GM23248 (cell line): Measurements from ENCODE around the gene NAA16. TPM values are rescaled to one million over a fixed set of nuclear protein-coding genes. Genes with fewer than 3 reads are reported as not detected.
"Not testable (repeated sequence)": the region's sequence is repeated elsewhere in the genome, so short reads cannot be mapped to it uniquely, and the experiment has no call there.

Experiments used
- DNase-seq: peaks from one replicate; pipeline ENCODE4 v3.0.0-alpha.2; 2015
- H2AFZ ChIP-seq: fragments of 200-600 bp; sonication (generic); 2 replicates; pipeline ENCODE4 v1.6.1; 2016; ENCODE audit warnings: antibody characterized with exemption
- H3F3A ChIP-seq: fragments of 200-600 bp; sonication (generic); 2 replicates; pipeline ENCODE4 v1.6.1; 2016; ENCODE audit warnings: mild to moderate bottlenecking, antibody characterized with exemption, mixed run types; ENCODE audit not compliant: insufficient read depth
- H3K27ac ChIP-seq: fragments of 200-600 bp; sonication (generic); 2 replicates; pipeline ENCODE4 v1.5.1; 2016; ENCODE audit warnings: mild to moderate bottlenecking
- H3K27me3 ChIP-seq: fragments of 200-600 bp; sonication (generic); replicated peaks from 2 replicates; pipeline ENCODE4 v1.6.1; 2016; ENCODE audit warnings: mild to moderate bottlenecking; ENCODE audit not compliant: insufficient read depth
- H3K36me3 ChIP-seq: fragments of 200-600 bp; sonication (generic); 2 replicates; pipeline ENCODE4 v1.6.1; 2016; ENCODE audit warnings: low read depth, mild to moderate bottlenecking
- H3K4me1 ChIP-seq: fragments of 200-600 bp; sonication (generic); 2 replicates; pipeline ENCODE4 v1.6.1; 2016; ENCODE audit warnings: mild to moderate bottlenecking; ENCODE audit not compliant: insufficient read depth
- H3K4me2 ChIP-seq: fragments of 200-600 bp; sonication (generic); one replicate; pipeline ENCODE4 v1.6.1; 2016; ENCODE audit warnings: mild to moderate bottlenecking; ENCODE audit not compliant: unreplicated experiment
- H3K4me3 ChIP-seq: fragments of 200-600 bp; sonication (generic); 2 replicates; pipeline ENCODE4 v1.5.1; 2016; ENCODE audit warnings: mild to moderate bottlenecking
- H3K79me2 ChIP-seq: fragments of 200-600 bp; sonication (generic); 2 replicates; pipeline ENCODE4 v1.6.1; 2016; ENCODE audit warnings: mild to moderate bottlenecking; ENCODE audit not compliant: insufficient read depth
- H3K9ac ChIP-seq: fragments of 200-600 bp; sonication (generic); 2 replicates; pipeline ENCODE4 v1.6.1; 2016; ENCODE audit warnings: mild to moderate bottlenecking
- H3K9me2 ChIP-seq: fragments of 200-600 bp; sonication (generic); 2 replicates; pipeline ENCODE4 v1.6.1; 2016; ENCODE audit warnings: mixed run types, mild to moderate bottlenecking, moderate library complexity; ENCODE audit not compliant: insufficient read depth
- H3K9me3 ChIP-seq: fragments of 200-600 bp; sonication (generic); one replicate; pipeline ENCODE4 v1.6.1; 2017; ENCODE audit warnings: low read depth
- H4K20me1 ChIP-seq: fragments of 200-600 bp; sonication (generic); 2 replicates; pipeline ENCODE4 v1.6.0; 2016; ENCODE audit not compliant: insufficient read depth
- EZH2 ChIP-seq: fragments of 200-600 bp; sonication (generic); IDR thresholded peaks from 2 replicates; pipeline ENCODE4 v1.6.1; 2018; ENCODE audit warnings: antibody characterized with exemption, mild to moderate bottlenecking; ENCODE audit not compliant: insufficient read depth, poor library complexity, severe bottlenecking
- EZH2phosphoT487 ChIP-seq: fragments of 200-600 bp; sonication (generic); IDR thresholded peaks from 2 replicates; pipeline ENCODE4 v1.6.1; 2018; ENCODE audit warnings: antibody characterized with exemption, moderate library complexity, mild to moderate bottlenecking, low read depth; ENCODE audit not compliant: insufficient read depth
- WGBS, 2 experiments: methylation state at CpG; one replicate each; pipeline ENCODE4 v1.1.6; 2015 to 2017; ENCODE audit warnings: low lambda C conversion rate in 2 of 2, low coverage in 1 of 2; ENCODE audit errors: missing lambda C conversion rate in 2 of 2; 5-methylcytosine and 5-hydroxymethylcytosine counted together
- in situ Hi-C: fragments of 300-500 bp; cut with MboI; formaldehyde crosslinking; loops from 2 replicates; pipeline ENCODE4 v1.15.0; 2020
- polyA plus RNA-seq: library from polyadenylated mRNA; unstranded; fragments of >200 nt; fragmentation: Nextera tagmentation; extraction: Ambion mirVana; gene quantifications from 2 replicates; pipeline ENCODE4 v1.2.1, GENCODE V29; 2016
- total RNA-seq: library from RNA; depleted of rRNA; stranded (reverse); fragments of >200 nt; shearing (Covaris generic); gene quantifications from 2 replicates; pipeline ENCODE4 v1.2.3, GENCODE V29; 2014

NAA16 gene
- total and polyA plus RNA-seq, 2 experiments from 2014 or later = 7.6 to 9.5 TPM

GRCh38 chr13:41271456-41272285, 39.4 kb upstream of the NAA16 start:
- WGBS, 2 experiments = 43 to 51% methylated on average over 6 of the region's 6 CpGs
- Histone ChIP-seq H3K9me2 (no peaks in the 10 kb centered on the region), H3K9ac (no peak overlapping the region), H3K4me2 (no peak overlapping the region), H3K4me3 (no peak overlapping the region), H3K36me3 (no peaks in the 10 kb centered on the region), H3K4me1 (no peaks in the 10 kb centered on the region), H4K20me1 (no peaks in the 10 kb centered on the region), H3F3A (no peaks in the 10 kb centered on the region; the same call in 1 of the 2 replicates), H2AFZ (no peak overlapping the region), H3K27ac (no peak overlapping the region), H3K27me3 (no peaks in the 10 kb centered on the region), H3K79me2 (no peaks in the 10 kb centered on the region), H3K9me3 (peaks cover 4% of the 10 kb centered on the region)
- no peak for DNase-seq
- TF ChIP-seq EZH2phosphoT487 = no peak
- TF ChIP-seq EZH2 = no peak
- in situ Hi-C loops = no loop called here

DNA sequence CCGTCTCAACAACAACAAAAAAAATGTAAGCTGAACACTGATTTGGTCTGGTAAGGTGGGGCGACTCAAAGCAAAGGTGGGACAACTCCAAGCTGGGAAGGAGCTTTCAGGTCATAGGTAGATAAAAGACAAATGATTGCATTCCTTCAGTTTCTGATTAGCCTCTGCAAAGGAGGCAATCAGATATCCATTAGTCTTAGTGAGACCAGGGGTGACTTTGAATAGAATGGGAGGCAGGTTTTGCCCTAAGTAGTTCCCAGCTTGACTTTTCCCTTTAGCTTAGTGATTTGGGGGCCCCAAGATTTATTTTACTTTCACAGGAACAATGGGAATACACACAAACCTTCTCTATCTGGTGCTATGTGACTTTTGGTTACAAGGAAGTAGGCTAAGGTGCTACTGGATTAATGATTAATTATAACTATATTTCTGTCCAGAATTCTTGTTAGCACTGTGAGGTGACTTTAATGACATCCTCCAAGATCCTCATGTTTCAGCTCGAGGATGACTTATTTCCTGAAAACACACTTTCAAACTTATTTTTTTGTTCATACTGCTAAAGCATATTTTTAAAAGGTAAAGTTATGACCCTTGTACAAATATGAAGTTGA, 37.1 kb upstream of the NAA16 start:
- no peak overlapping the region for H3K27ac ChIP-seq
- H3K4me2 ChIP-seq = no peak overlapping the region
- no peaks in the 10 kb centered on the region for H3K27me3 ChIP-seq
- in situ Hi-C loops = no loop called here
- H3K79me2 ChIP-seq = no peaks in the 10 kb centered on the region
- peaks cover 4% of the 10 kb centered on the region for H3K9me3 ChIP-seq
- H3K36me3 ChIP-seq = no peaks in the 10 kb centered on the region
- H3F3A ChIP-seq = no peaks in the 10 kb centered on the region; the same call in 1 of the 2 replicates
- H3K9me2 ChIP-seq = no peaks in the 10 kb centered on the region
- no peak overlapping the region for H3K9ac ChIP-seq
- no peak overlapping the region for H2AFZ ChIP-seq
- no peaks in the 10 kb centered on the region for H4K20me1 ChIP-seq
- no peak for DNase-seq
- 58 to 61% methylated on average over 3 of the region's 3 CpGs for WGBS, 2 experiments
- TF ChIP-seq EZH2phosphoT487 (no peak), EZH2 (no peak)
- no peak overlapping the region for H3K4me3 ChIP-seq
- H3K4me1 ChIP-seq = no peaks in the 10 kb centered on the region

- no peaks in the 10 kb centered on the region for H4K20me1 ChIP-seq
- H3K9ac ChIP-seq = no peak overlapping the region
- in situ Hi-C loops = no loop called here
- H3K27me3 ChIP-seq = no peaks in the 10 kb centered on the region
- H3K27ac ChIP-seq = no peak overlapping the region
- H3K9me3 ChIP-seq = peaks cover 1% of the 10 kb centered on the region
- no peaks in the 10 kb centered on the region; the same call in 1 of the 2 replicates for H3F3A ChIP-seq
- no peaks in the 10 kb centered on the region for H3K36me3 ChIP-seq
- no peak overlapping the region for H3K4me2 ChIP-seq
- no peaks in the 10 kb centered on the region for H3K79me2 ChIP-seq
- TF ChIP-seq EZH2phosphoT487 (no peak), EZH2 (no peak)
- H3K4me1 ChIP-seq = no peaks in the 10 kb centered on the region
- H3K9me2 ChIP-seq = no peaks in the 10 kb centered on the region
- H3K4me3 ChIP-seq = no peak overlapping the region
- H2AFZ ChIP-seq = no peak overlapping the region
- 74 to 75% methylated on average over 11 of the region's 11 CpGs for WGBS, 2 experiments
- peak; percentile 48 for DNase-seq
Measured at GRCh38 chr13:41274881-41275280, 36.2 kb upstream of the NAA16 start.

DNA sequence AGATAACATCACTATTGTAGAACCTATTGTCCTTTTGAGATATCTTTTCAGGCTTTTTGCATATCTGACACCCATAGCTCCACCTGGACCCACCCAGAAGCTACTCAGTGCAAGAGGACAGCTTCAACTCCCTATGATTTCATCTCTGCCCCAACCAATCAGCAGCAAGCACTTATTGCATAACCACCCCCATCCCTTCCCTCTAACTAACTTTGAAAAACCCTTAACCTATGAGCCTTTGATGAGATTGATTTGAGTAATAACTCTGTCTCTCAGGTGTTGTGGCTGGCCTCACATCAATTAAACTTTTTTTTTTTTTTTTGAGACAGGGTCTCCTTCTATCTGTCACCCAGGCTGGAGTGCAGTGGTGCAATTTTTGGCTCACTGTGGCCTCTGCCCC, 34.2 kb upstream of the NAA16 start:
- in situ Hi-C loops = no loop called here
- TF ChIP-seq EZH2 (no peak), EZH2phosphoT487 (no peak)
- no peak overlapping the region for H3K4me2 ChIP-seq
- no peaks in the 10 kb centered on the region for H3K9me2 ChIP-seq
- no peaks in the 10 kb centered on the region for H3K79me2 ChIP-seq
- H3K27ac ChIP-seq = no peak overlapping the region
- no peak for DNase-seq
- no peaks in the 10 kb centered on the region for H4K20me1 ChIP-seq
- no peaks in the 10 kb centered on the region for H3K4me1 ChIP-seq
- no peaks in the 10 kb centered on the region for H3K9me3 ChIP-seq
- H2AFZ ChIP-seq = no peak overlapping the region
- H3K4me3 ChIP-seq = no peak overlapping the region
- H3K27me3 ChIP-seq = no peaks in the 10 kb centered on the region
- no peaks in the 10 kb centered on the region; the same call in 1 of the 2 replicates for H3F3A ChIP-seq
- H3K9ac ChIP-seq = no peak overlapping the region
- no peaks in the 10 kb centered on the region for H3K36me3 ChIP-seq

GRCh38 chr13:41279156-41279555, 31.9 kb upstream of the NAA16 start:
- H3K4me2 ChIP-seq, H2AFZ ChIP-seq, H3K9ac ChIP-seq, H3K9me2 ChIP-seq, H3K4me3 ChIP-seq, H3K27me3 ChIP-seq, H3F3A ChIP-seq, H3K36me3 ChIP-seq, H4K20me1 ChIP-seq, H3K9me3 ChIP-seq, H3K79me2 ChIP-seq, H3K27ac ChIP-seq, in situ Hi-C loops, H3K4me1 ChIP-seq, DNase-seq: not testable (repeated sequence)
- WGBS, 2 experiments = 75 to 78% methylated on average over 2 of the region's 2 CpGs
